DND-41 (cell line): ENCODE results near the gene CXCR3.

Experiments used
- ATAC-seq: fragments of 200-7000 bp; cut with Tn5 transposase; 3 replicates; pipeline ENCODE4 v1.9.1; 2021; ENCODE audit warnings: low read depth; ENCODE audit not compliant: insufficient read depth
- DNase-seq: peaks from one replicate; pipeline ENCODE4 v3.0.0-alpha.2; 2020
- H2AFZ ChIP-seq: 2 replicates; pipeline ENCODE4 v1.6.0; 2012; ENCODE audit warnings: low read depth, low read length
- H3K27ac ChIP-seq: 2 replicates; pipeline ENCODE4 v1.5.1; 2012; ENCODE audit warnings: low read length, inconsistent platforms
- H3K27me3 ChIP-seq: fragments of 200-600 bp; sonication (generic); 2 replicates; pipeline ENCODE4 v1.6.0; 2012; ENCODE audit warnings: low read length, mild to moderate bottlenecking, inconsistent platforms; ENCODE audit not compliant: insufficient read depth, poor library complexity
- H3K36me3 ChIP-seq: 2 replicates; pipeline ENCODE4 v1.5.1; 2012; ENCODE audit warnings: low read length, inconsistent platforms; ENCODE audit not compliant: insufficient read depth
- H3K4me1 ChIP-seq: 2 replicates; pipeline ENCODE4 v1.5.1; 2012; ENCODE audit warnings: mild to moderate bottlenecking, low read length; ENCODE audit not compliant: insufficient read depth
- H3K4me2 ChIP-seq: 2 replicates; pipeline ENCODE4 v1.6.0; 2012; ENCODE audit warnings: mild to moderate bottlenecking, moderate library complexity, low read length, inconsistent platforms; ENCODE audit not compliant: insufficient read depth
- H3K4me3 ChIP-seq, 2 experiments: fragments of 200-600 bp in 1 of 2; shearing (Covaris generic) in 1 of 2; 2 replicates each; pipeline ENCODE4 v1.5.1; 2012 to 2016; ENCODE audit warnings: inconsistent platforms in 2 of 2, low read length in 2 of 2, mild to moderate bottlenecking in 2 of 2, low read depth in 1 of 2, moderate library complexity in 1 of 2
- H3K79me2 ChIP-seq: 2 replicates; pipeline ENCODE4 v1.6.0; 2012; ENCODE audit warnings: low read length, inconsistent platforms; ENCODE audit not compliant: insufficient read depth
- H3K9ac ChIP-seq: 2 replicates; pipeline ENCODE4 v1.6.0; 2012; ENCODE audit warnings: low read depth, mild to moderate bottlenecking, inconsistent platforms, low read length, moderate library complexity
- H3K9me3 ChIP-seq: 2 replicates; pipeline ENCODE4 v1.5.1; 2012; ENCODE audit warnings: low read length, moderate library complexity, mild to moderate bottlenecking, inconsistent platforms; ENCODE audit not compliant: insufficient read depth, severe bottlenecking
- H4K20me1 ChIP-seq: 2 replicates; pipeline ENCODE4 v1.6.0; 2012; ENCODE audit warnings: low read length; ENCODE audit not compliant: insufficient read depth
- CTCF ChIP-seq: IDR thresholded peaks from 2 replicates; pipeline ENCODE4 v1.5.1; 2012; ENCODE audit warnings: borderline replicate concordance, low read length, moderate library complexity, mild to moderate bottlenecking; ENCODE audit not compliant: poor library complexity, severe bottlenecking; ENCODE audit errors: extremely low read depth
- EZH2 ChIP-seq: IDR thresholded peaks from 3 replicates; pipeline ENCODE4 v1.6.1; 2012; ENCODE audit warnings: borderline replicate concordance, low read depth, mild to moderate bottlenecking, moderate library complexity, low read length, inconsistent platforms; ENCODE audit not compliant: severe bottlenecking

CXCR3 gene

DNA sequence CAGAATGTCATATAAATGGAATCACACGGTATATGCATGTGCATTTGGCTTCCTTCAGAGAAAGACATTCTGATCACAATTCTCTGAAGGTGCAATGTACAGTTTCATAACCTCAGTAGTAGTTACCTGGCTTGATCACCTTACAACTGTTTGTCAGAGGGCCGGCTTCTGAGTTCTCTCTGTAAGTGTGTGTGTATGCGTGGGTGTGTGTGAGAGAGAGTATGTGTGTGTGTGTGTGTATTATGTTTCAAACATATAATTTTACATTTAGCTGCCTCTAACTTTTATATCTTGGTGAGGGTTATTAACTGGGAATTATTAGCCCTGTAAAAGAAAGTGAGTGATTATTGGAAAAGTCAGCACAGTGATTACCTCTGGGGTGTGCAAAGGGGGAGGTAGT is 41.0 kb upstream of the CXCR3 start:
- Histone ChIP-seq H3K79me2 (no peaks in the 10 kb centered on the region), H4K20me1 (peaks cover 6% of the 10 kb centered on the region; the same call in 1 of the 2 replicates), H3K36me3 (no peaks in the 10 kb centered on the region), H3K4me3 (no peak overlapping the region), H3K4me1 (peaks cover 7% of the 10 kb centered on the region), H2AFZ (no peak overlapping the region), H3K9ac (no peak overlapping the region), H3K27me3 (no peaks in the 10 kb centered on the region), H3K27ac (no peak overlapping the region), H3K9me3 (no peaks in the 10 kb centered on the region), H3K4me2 (no peak overlapping the region)
- TF ChIP-seq EZH2 (no peak), CTCF (no peak)
- DNase-seq (no peak), ATAC-seq (no peak)

GRCh38 chrX:71657267-71657666 is 39.0 kb upstream of the CXCR3 start:
- H3K27me3 ChIP-seq: no peaks in the 10 kb centered on the region
- H3K4me3 ChIP-seq: no peak overlapping the region
- peaks cover 1% of the 10 kb centered on the region; the same call in 1 of the 2 replicates for H3K4me1 ChIP-seq

GRCh38 chrX:71653344-71653743 is 35.0 kb upstream of the CXCR3 start:
- ATAC-seq (no peak), DNase-seq (no peak)
- Histone ChIP-seq H3K27me3 (no peaks in the 10 kb centered on the region), H3K9ac (no peak overlapping the region), H3K79me2 (no peaks in the 10 kb centered on the region), H3K27ac (no peak overlapping the region), H3K4me2 (no peak overlapping the region), H3K4me1 (no peaks in the 10 kb centered on the region), H4K20me1 (no peaks in the 10 kb centered on the region), H3K36me3 (no peaks in the 10 kb centered on the region), H2AFZ (no peak overlapping the region), H3K4me3 (no peak overlapping the region), H3K9me3 (no peaks in the 10 kb centered on the region)
- no peak for TF ChIP-seq EZH2
- no peak for TF ChIP-seq CTCF

More at GRCh38 chrX:71657267-71657666, 39.0 kb upstream of the CXCR3 start:
- H4K20me1 ChIP-seq: peaks cover 3% of the 10 kb centered on the region; the same call in 1 of the 2 replicates
- H2AFZ ChIP-seq: no peak overlapping the region
- no peaks in the 10 kb centered on the region for H3K9me3 ChIP-seq
- H3K4me2 ChIP-seq: no peak overlapping the region
- no peak for ATAC-seq
- H3K27ac ChIP-seq: no peak overlapping the region
- no peak for DNase-seq
- no peaks in the 10 kb centered on the region for H3K36me3 ChIP-seq
- H3K9ac ChIP-seq: no peak overlapping the region
- TF ChIP-seq CTCF (no peak), EZH2 (no peak)
- no peaks in the 10 kb centered on the region for H3K79me2 ChIP-seq

DNA sequence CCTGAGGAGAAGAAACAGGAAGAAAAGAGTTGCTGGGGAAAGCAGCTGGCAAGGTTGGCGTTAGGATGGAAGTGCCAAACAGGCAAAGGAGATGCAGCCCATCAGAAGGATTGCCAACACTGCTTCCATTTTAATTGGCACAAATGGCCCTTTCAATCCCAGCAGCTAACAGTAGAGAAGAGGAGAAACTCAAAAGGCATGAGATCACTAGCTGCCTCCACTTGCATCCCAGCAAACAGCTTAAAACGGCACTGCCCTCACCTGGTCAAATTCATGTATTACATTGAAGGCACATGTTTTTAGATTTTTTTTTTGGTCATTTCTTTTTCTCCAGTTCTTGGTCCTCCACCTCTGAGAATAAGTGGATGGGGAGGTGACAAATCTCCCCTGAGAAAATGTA is 34.1 kb upstream of the CXCR3 start:
- Histone ChIP-seq H3K4me3 (no peak overlapping the region), H3K79me2 (no peaks in the 10 kb centered on the region), H3K27ac (no peak overlapping the region), H4K20me1 (no peaks in the 10 kb centered on the region), H3K36me3 (no peaks in the 10 kb centered on the region), H3K9ac (no peak overlapping the region), H3K4me2 (no peak overlapping the region), H3K9me3 (no peaks in the 10 kb centered on the region), H3K27me3 (no peaks in the 10 kb centered on the region), H3K4me1 (no peaks in the 10 kb centered on the region), H2AFZ (no peak overlapping the region; the same call in 1 of the 2 replicates)
- ATAC-seq (peak; percentile 74; the same call in 2 of the 3 replicates), DNase-seq (peak; percentile 64)
- no peak for TF ChIP-seq EZH2
- peak; percentile 74 for TF ChIP-seq CTCF
